GM10248 (cell line): Measurements from ENCODE around the gene WNK4.
"Not testable (repeated sequence)": the region's sequence is repeated elsewhere in the genome, so short reads cannot be mapped to it uniquely, and the experiment has no call there.

ENCODE experiments used
- CTCF ChIA-PET: fragments of 300-600 bp; sonication (Branson Sonifier 250); formaldehyde crosslinking; extraction: SDS; loops from one replicate; lab custom pipeline; 2021; ENCODE audit warnings: antibody characterized with exemption; lab: Yijun Ruan, JAX
- POLR2A ChIA-PET: fragments of 350-650 bp; sonication (Branson Sonifier 250); formaldehyde crosslinking; extraction: SDS; loops from one replicate; lab custom pipeline; 2020; ENCODE audit warnings: antibody characterized with exemption; lab: Yijun Ruan, JAX
- DNase-seq: peaks from one replicate; pipeline ENCODE4 v3.0.0; 2012; ENCODE audit errors: extremely low spot score
- TF ChIP-seq, protein P1 (sequence below): IDR thresholded peaks from 2 replicates; pipeline ENCODE4 v1.5.1; 2012; ENCODE audit warnings: mild to moderate bottlenecking, low read depth; ENCODE audit errors: extremely low read depth, missing control alignments, control extremely low read depth

WNK4 gene

DNA sequence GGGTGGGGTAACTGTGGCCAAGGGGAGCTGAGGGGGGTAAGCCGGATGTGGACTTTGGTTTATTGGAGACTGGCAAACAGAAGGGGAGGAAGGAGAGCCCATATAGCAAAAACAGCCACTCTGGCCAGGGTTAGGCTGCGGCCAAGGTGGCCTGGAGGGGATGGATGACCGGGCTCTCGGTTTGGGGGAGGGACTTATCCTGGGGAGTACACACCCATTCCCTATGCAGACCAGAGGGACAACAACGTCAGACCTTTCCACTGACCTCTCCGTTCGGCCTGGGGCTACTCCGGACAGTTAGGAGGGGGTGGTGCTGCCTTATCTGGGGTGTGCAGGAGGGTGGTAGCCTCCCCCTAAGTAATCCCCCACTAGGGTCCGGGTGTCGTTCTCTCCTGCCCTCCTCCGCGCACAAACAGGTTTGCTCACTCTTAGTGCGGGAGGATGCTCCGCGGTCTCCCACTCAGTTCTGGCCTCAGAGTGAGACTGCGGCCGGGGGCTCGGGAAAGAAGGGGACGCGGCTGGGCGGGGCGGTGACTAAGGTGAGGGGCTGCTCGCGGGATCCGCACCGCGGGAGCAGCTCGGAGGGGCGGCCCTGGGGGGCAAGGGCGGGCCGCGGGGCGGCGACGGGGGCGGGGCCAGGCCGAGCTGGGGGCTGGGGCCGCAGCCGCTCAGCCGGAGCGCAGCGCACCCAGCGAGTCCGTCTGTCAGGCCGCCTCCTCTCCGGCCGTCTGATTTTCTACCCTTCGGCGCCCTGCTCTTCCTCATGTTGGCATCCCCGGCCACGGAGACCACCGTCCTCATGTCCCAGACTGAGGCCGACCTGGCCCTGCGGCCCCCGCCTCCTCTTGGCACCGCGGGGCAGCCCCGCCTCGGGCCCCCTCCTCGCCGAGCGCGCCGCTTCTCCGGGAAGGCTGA, at the start of gene WNK4:
TSS of gene WNK4 (plus strand) at position 675 of the 915 bp plus-strand sequence. CDS start at position 764, 89 bp downstream.
- CTCF ChIA-PET, result interaction anchor here (0.8 to 2.4 kb wide), 4 partner anchors 17 to 44 kb away, joined by 3 to 9 read pairs (median 3); partner anchors contain the start of gene BECN1
- TF ChIP-seq, protein P1, sequence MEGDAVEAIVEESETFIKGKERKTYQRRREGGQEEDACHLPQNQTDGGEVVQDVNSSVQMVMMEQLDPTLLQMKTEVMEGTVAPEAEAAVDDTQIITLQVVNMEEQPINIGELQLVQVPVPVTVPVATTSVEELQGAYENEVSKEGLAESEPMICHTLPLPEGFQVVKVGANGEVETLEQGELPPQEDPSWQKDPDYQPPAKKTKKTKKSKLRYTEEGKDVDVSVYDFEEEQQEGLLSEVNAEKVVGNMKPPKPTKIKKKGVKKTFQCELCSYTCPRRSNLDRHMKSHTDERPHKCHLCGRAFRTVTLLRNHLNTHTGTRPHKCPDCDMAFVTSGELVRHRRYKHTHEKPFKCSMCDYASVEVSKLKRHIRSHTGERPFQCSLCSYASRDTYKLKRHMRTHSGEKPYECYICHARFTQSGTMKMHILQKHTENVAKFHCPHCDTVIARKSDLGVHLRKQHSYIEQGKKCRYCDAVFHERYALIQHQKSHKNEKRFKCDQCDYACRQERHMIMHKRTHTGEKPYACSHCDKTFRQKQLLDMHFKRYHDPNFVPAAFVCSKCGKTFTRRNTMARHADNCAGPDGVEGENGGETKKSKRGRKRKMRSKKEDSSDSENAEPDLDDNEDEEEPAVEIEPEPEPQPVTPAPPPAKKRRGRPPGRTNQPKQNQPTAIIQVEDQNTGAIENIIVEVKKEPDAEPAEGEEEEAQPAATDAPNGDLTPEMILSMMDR, result no peak
- no peak for DNase-seq
- POLR2A ChIA-PET, result no interaction called here

DNA sequence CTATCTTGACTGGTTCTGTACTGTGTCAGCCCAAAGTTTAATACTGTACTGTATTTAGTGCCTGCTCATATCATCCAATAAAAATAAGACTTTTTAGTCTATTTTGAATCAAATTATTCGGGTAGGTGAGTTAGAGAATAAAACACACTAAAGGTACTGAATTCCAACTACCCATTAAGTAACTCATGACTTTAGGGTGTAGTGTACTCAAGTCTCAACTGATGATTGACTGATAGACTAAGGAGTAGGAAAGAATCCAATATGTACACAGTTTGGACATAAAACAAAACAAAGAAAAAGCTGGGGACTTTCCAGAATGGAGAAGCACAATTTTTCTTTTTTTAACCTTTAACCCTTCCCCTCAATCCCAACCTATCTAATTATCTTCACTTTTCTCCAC, 39.7 kb upstream of the WNK4 start:
- CTCF ChIA-PET, result no interaction called here
- TF ChIP-seq, protein P1, result no peak
- POLR2A ChIA-PET, result no interaction called here
- DNase-seq, result no peak

DNA sequence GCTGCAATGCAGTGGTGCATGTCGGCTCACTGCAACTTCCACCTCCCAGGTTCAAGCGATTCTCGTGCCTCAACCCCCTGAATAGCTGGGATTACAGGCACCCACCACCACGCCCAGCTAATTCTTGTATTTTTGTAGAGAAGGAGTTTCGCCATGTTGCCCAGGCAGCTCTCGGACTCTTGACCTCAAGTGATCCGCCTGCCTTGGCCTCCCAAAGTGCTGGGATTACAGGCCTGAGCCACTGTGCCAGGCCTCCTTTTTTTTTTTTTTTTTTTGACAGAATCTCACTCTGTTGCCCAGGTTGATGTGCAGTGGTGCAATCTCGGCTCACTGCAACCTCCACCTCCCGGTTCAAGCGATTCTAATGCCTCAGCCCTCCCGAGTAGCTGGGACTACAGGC, 37.5 kb upstream of the WNK4 start:
- DNase-seq, POLR2A ChIA-PET: not testable (repeated sequence)
- CTCF ChIA-PET, result interaction anchor here (1.1 to 2.9 kb wide), 10 partner anchors 11 to 82 kb away, joined by 3 to 13 read pairs (median 3); partner anchors contain the start of genes RAMP2 and VPS25

DNA sequence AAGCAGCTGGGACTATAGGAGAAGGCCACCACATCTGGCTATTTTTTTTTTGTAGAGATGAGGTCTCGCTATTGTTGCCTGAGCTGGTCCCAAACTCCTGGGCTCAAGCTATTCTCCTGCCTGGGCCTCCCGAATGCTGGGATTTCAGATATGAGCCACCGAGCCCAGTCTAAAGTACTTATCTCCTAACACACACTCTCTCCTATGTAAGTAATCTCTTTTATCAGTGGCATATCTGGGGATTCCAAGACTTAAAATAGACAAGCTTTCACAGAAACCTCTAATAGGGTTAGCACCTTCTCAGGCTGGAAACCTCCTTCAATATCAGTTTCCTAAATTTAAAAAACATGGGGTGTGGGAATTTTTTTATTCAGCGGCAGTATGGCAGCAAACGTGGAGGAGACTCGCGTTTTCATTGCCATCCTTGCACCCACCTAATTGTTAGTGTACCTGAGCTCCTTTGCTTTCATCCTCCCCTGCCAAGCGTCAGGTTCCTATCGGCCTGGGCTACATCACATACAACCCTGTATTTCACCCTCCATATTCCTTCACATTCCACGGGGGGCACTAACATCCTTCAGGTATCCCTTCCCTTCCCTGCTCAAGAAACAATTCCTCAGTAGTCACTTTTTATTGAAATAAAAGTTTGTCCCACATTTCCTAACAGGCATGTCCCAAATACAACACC, 36.7 kb upstream of the WNK4 start:
- TF ChIP-seq, protein P1, result no peak
- POLR2A ChIA-PET, result no interaction called here
- CTCF ChIA-PET, result interaction anchor here (1.0 to 2.9 kb wide), 7 partner anchors 12 to 157 kb away, joined by 3 to 13 read pairs (median 3); partner anchors contain the start of genes RAMP2 and VPS25
- no peak for DNase-seq

DNA sequence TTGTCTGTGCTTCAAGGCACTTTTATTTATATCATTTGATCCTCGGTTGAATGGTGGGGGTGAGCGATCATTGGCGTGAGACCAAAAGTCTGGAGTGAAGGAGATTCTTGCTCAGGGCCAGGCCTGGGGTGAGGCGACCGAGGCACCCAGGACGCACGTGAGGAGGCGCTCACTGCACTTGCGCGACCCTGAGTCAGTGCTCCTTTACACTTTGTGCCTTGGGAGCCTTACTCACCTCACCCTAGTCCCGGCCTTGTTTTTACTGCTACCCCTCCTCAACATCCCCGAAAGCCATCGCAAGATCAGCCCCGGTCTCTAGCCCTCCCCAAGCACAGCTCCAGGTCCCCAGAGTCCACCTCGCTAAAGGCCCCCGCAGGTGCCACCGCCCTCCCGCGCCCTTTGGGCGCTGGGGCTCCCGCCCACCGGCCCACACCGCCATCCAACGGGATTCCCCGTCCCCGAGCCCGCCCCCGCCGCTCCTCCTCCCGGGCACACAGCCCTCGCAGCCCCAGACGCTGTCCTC, 36.1 kb upstream of the WNK4 start:
- ChIA-PET POLR2A (no interaction called here), CTCF (interaction anchor here (1.0 to 2.9 kb wide), 6 partner anchors 13 to 158 kb away, joined by 3 to 13 read pairs (median 3); partner anchors contain the start of genes RAMP2 and VPS25)
- DNase-seq, result peak; percentile 78
- TF ChIP-seq, protein P1, result no peak

DNA sequence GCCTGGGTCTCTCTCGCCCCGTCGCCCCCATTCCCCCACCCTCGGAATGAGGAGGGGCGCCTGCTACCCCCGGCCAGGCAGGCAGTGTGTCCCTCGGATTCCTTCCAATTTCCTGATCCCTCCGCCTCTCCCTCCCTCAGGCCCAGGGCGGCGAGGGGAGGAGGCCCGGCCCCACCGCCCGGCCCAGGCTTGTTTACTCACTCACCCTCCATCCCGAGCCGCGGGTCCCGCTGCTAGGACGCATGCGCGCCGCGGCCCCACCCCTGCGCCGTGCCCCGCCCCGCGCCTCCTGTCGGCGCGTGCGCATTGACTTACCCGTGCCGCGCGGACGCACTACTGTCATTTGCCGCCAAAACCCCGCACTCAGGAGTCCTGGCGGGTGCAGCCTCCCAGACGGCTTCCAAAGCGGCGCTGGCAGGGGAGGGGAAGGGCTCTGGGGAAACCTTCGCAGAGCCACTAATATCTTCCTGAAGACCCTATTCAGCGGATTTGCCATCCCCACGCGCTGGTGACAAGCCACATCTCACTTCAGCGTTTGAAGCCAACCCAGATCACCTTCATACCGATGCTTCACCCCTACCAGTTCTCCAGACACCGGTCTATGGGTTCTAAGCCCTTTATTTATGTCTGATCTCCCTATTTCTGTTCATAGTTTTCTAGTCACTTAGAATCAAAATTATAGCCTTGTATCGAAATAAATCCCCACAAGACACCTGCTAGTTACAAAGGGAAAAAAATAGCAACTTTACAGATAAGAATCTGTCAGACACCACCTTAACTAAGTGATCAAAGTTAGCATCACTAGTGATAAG, 35.4 kb upstream of the WNK4 start, which contains the start of gene EZH1:
TSS of gene EZH1 (minus strand) at position 235 of the 812 bp plus-strand sequence. CDS start 16,099 bp downstream, outside the sequence.
- TF ChIP-seq, protein P1, result no peak
- POLR2A ChIA-PET, result no interaction called here
- peak; percentile 100 for DNase-seq
- CTCF ChIA-PET, result interaction anchor here (2.9 to 8.3 kb wide), 2 partner anchors 16 to 19 kb away, joined by 13 to 99 read pairs; partner anchors contain the start of gene RAMP2
